H1 (cell line): ENCODE measurements around the gene CACNB2. TPM values are rescaled to one million over a fixed set of nuclear protein-coding genes. Genes with fewer than 3 reads are reported as not detected.

ENCODE experiments used
- CTCF ChIA-PET: fragments of 300-600 bp; sonication (Branson Sonifier 250); formaldehyde crosslinking; loops from one replicate; lab custom pipeline; 2021; ENCODE audit not compliant: partially characterized antibody; lab: Charles Lee
- POLR2A ChIA-PET: fragments of 300-600 bp; sonication (Branson Sonifier 250); formaldehyde crosslinking; loops from one replicate; lab custom pipeline; 2021; ENCODE audit warnings: inconsistent platforms; ENCODE audit not compliant: partially characterized antibody; lab: Charles Lee
- DNase-seq, 2 experiments: peaks; one replicate each; pipeline versions ENCODE4 v3.0.0 to v3.0.0-alpha.2; 2010 to 2022; ENCODE audit warnings: low spot score in 2 of 2, low read depth in 1 of 2, mixed read lengths in 1 of 2
- FAIRE-seq: peaks from 2 replicates; lab custom pipeline; 2011; peaks lifted over from hg19 to GRCh38; lab: Jason Lieb, UNC
- H2AFZ ChIP-seq: 2 replicates; pipeline ENCODE4 v1.8.1; 2012; ENCODE audit warnings: low read length, inconsistent platforms
- H2AK5ac ChIP-seq: 2 replicates; pipeline ENCODE4 v1.6.1; 2013; ENCODE audit warnings: low read depth, low read length
- H2BK120ac ChIP-seq: replicated peaks from 2 replicates; pipeline ENCODE3; 2013; ENCODE audit warnings: low read depth, low read length, inconsistent platforms
- H2BK12ac ChIP-seq: 2 replicates; pipeline ENCODE4 v1.6.1; 2013; ENCODE audit warnings: low read depth, low read length
- H2BK15ac ChIP-seq: 2 replicates; pipeline ENCODE4 v1.6.1; 2013; ENCODE audit warnings: low read length
- H2BK20ac ChIP-seq: 2 replicates; pipeline ENCODE4 v1.6.1; 2013; ENCODE audit warnings: low read length
- H2BK5ac ChIP-seq: 2 replicates; pipeline ENCODE4 v1.6.1; 2013; ENCODE audit warnings: low read depth, low read length
- H3K14ac ChIP-seq: 2 replicates; pipeline ENCODE4 v1.6.1; 2013; ENCODE audit warnings: inconsistent platforms; ENCODE audit not compliant: insufficient read length
- H3K18ac ChIP-seq: 2 replicates; pipeline ENCODE4 v1.6.1; 2013; ENCODE audit warnings: low read length; ENCODE audit errors: extremely low read depth
- H3K23ac ChIP-seq: 2 replicates; pipeline ENCODE4 v1.6.1; 2013; ENCODE audit warnings: inconsistent platforms; ENCODE audit not compliant: insufficient read length
- H3K23me2 ChIP-seq: 2 replicates; pipeline ENCODE4 v1.6.1; 2013; ENCODE audit warnings: low read depth, low read length
- H3K27ac ChIP-seq: 2 replicates; pipeline ENCODE4 v1.6.1; 2011; ENCODE audit warnings: low read depth, low read length, inconsistent platforms
- H3K27me3 ChIP-seq, 4 experiments: replicated peaks in 1 of 4; 1 replicate in 1 of 4; 2 replicates in 3 of 4; pipeline versions ENCODE4 v1.6.1 to v1.8.1; 2011 to 2013; ENCODE audit warnings: low read length in 3 of 4, mild to moderate bottlenecking in 3 of 4, inconsistent platforms in 2 of 4, mixed read lengths in 2 of 4, moderate library complexity in 1 of 4; ENCODE audit not compliant: control insufficient read depth in 3 of 4, insufficient read depth in 3 of 4; ENCODE audit errors: extremely low read depth in 1 of 4
- H3K36me3 ChIP-seq, 4 experiments: 2 replicates each; pipeline versions ENCODE4 v1.6.1 to v1.8.1; 2011 to 2013; ENCODE audit warnings: mild to moderate bottlenecking in 4 of 4, low read length in 3 of 4, moderate library complexity in 2 of 4, control low read depth in 1 of 4, inconsistent platforms in 1 of 4; ENCODE audit not compliant: insufficient read depth in 4 of 4, control insufficient read depth in 2 of 4
- H3K4ac ChIP-seq: replicated peaks from 2 replicates; pipeline ENCODE3; 2013; ENCODE audit warnings: low read length, low read depth, mixed read lengths, inconsistent platforms; ENCODE audit not compliant: insufficient read length
- H3K4me1 ChIP-seq, 4 experiments: replicated peaks in 1 of 4; 1 replicate in 1 of 4; 2 replicates in 3 of 4; pipeline versions ENCODE4 v1.6.1 to v1.8.1; 2011 to 2013; ENCODE audit warnings: low read length in 3 of 4, inconsistent platforms in 2 of 4, mixed read lengths in 1 of 4; ENCODE audit not compliant: insufficient read depth in 4 of 4, control insufficient read depth in 3 of 4
- H3K4me2 ChIP-seq, 2 experiments: 2 replicates each; pipeline versions ENCODE4 v1.6.1 to v1.8.1; 2011 to 2013; ENCODE audit warnings: low read depth in 2 of 2, low read length in 2 of 2, control low read depth in 1 of 2, inconsistent platforms in 1 of 2, mild to moderate bottlenecking in 1 of 2; ENCODE audit not compliant: insufficient read depth in 1 of 2
- H3K4me3 ChIP-seq, 4 experiments: fragments of 200-600, 300-600 bp in 1 of 4; sonication (generic), shearing (Covaris generic), sonication (Bioruptor Twin) in 1 of 4; 2 replicates each; pipeline versions ENCODE4 v1.5.1 to v1.8.1; 2011 to 2016; ENCODE audit warnings: low read length in 4 of 4, low read depth in 3 of 4, control low read depth in 2 of 4, inconsistent platforms in 2 of 4, mild to moderate bottlenecking in 2 of 4, mixed read lengths in 1 of 4, moderate library complexity in 1 of 4; ENCODE audit not compliant: insufficient read depth in 2 of 4; ENCODE audit errors: extremely low read depth in 1 of 4
- H3K56ac ChIP-seq: replicated peaks from 2 replicates; pipeline ENCODE3; 2013; ENCODE audit warnings: low read depth, mild to moderate bottlenecking, mixed read lengths, low read length, inconsistent platforms; ENCODE audit not compliant: insufficient read length
- H3K79me1 ChIP-seq: 2 replicates; pipeline ENCODE4 v1.6.1; 2013; ENCODE audit warnings: low read depth, low read length, control low read depth
- H3K79me2 ChIP-seq, 2 experiments: 2 replicates each; pipeline versions ENCODE4 v1.6.1 to v1.8.1; 2012 to 2013; ENCODE audit warnings: low read length in 2 of 2, mild to moderate bottlenecking in 2 of 2, inconsistent platforms in 1 of 2; ENCODE audit not compliant: insufficient read depth in 2 of 2, control insufficient read depth in 1 of 2
- H3K9ac ChIP-seq, 4 experiments: replicated peaks in 1 of 4; 1 replicate in 1 of 4; 2 replicates in 3 of 4; pipeline versions ENCODE4 v1.6.1 to v1.8.1; 2011 to 2013; ENCODE audit warnings: low read depth in 3 of 4, low read length in 3 of 4, control low read depth in 2 of 4, mild to moderate bottlenecking in 2 of 4, moderate library complexity in 2 of 4, inconsistent platforms in 1 of 4; ENCODE audit errors: extremely low read depth in 1 of 4
- H3K9me3 ChIP-seq, 2 experiments: 2 replicates each; pipeline versions ENCODE4 v1.6.1 to v1.8.1; 2012 to 2013; ENCODE audit warnings: mild to moderate bottlenecking in 2 of 2, moderate library complexity in 2 of 2, control low read depth in 1 of 2, inconsistent platforms in 1 of 2, low read depth in 1 of 2, low read length in 1 of 2, mixed read lengths in 1 of 2; ENCODE audit not compliant: insufficient read depth in 2 of 2
- H4K20me1 ChIP-seq, 2 experiments: replicated peaks in 1 of 2; 2 replicates each; pipeline versions ENCODE3 to v1.8.1; 2011 to 2013; ENCODE audit warnings: inconsistent platforms in 2 of 2, low read length in 2 of 2, mild to moderate bottlenecking in 1 of 2; ENCODE audit not compliant: insufficient read depth in 2 of 2, control insufficient read depth in 1 of 2
- H4K5ac ChIP-seq: 2 replicates; pipeline ENCODE4 v1.6.1; 2013; ENCODE audit warnings: low read length, low read depth, mixed read lengths, inconsistent platforms; ENCODE audit not compliant: insufficient read length
- H4K8ac ChIP-seq: 2 replicates; pipeline ENCODE4 v1.8.0; 2013; ENCODE audit warnings: mild to moderate bottlenecking, moderate library complexity, low read length, inconsistent platforms; ENCODE audit not compliant: insufficient read depth; ENCODE audit errors: extremely low read depth
- H4K91ac ChIP-seq: replicated peaks from 2 replicates; pipeline ENCODE3; 2013; ENCODE audit warnings: low read length, mixed read lengths, inconsistent platforms; ENCODE audit not compliant: insufficient read length
- BCL11A ChIP-seq, 2 experiments: IDR thresholded peaks; one replicate each; pipeline ENCODE4 v1.6.1; 2011; ENCODE audit warnings: low read depth in 2 of 2, low read length in 2 of 2, mild to moderate bottlenecking in 2 of 2
- CBX8 ChIP-seq: fragments of 300-800, 300-1000 bp; sonication (generic); IDR thresholded peaks from 2 replicates; pipeline ENCODE4 v1.7.1; 2016; ENCODE audit warnings: low read depth, low read length, borderline replicate concordance
- EGR1 ChIP-seq: IDR thresholded peaks from 2 replicates; pipeline ENCODE4 v1.6.1; 2011; ENCODE audit warnings: low read depth, low read length, borderline replicate concordance
- EP300 ChIP-seq, 2 experiments: IDR thresholded peaks; 1 replicate in 1 of 2; 2 replicates in 1 of 2; pipeline ENCODE4 v1.6.1; 2011 to 2012; ENCODE audit warnings: low read depth in 2 of 2, low read length in 2 of 2, mild to moderate bottlenecking in 2 of 2, borderline replicate concordance in 1 of 2, inconsistent platforms in 1 of 2, moderate library complexity in 1 of 2
- EZH2 ChIP-seq: fragments of 200-600 bp; sonication (generic); IDR thresholded peaks from 2 replicates; pipeline ENCODE4 v1.7.1; 2012; ENCODE audit warnings: low read depth, mild to moderate bottlenecking, moderate library complexity, low read length, inconsistent platforms; ENCODE audit not compliant: severe bottlenecking
- GABPA ChIP-seq: IDR thresholded peaks from 2 replicates; pipeline ENCODE4 v1.6.1; 2011; ENCODE audit warnings: mild to moderate bottlenecking, low read length, moderate library complexity, borderline replicate concordance; ENCODE audit not compliant: insufficient read depth
- HDAC2 ChIP-seq, 2 experiments: fragments of 300-600 bp in 1 of 2; sonication (generic) in 1 of 2; IDR thresholded peaks; 2 replicates each; pipeline ENCODE4 v1.6.1; 2011 to 2012; ENCODE audit warnings: low read depth in 2 of 2, low read length in 2 of 2, mild to moderate bottlenecking in 2 of 2, moderate library complexity in 2 of 2, borderline replicate concordance in 1 of 2, inconsistent platforms in 1 of 2
- RAD21 ChIP-seq, 2 experiments: IDR thresholded peaks in 1 of 2; conservative IDR thresholded peaks in 1 of 2; 2 replicates each; pipeline ENCODE4 v1.6.1; 2011; ENCODE audit warnings: low read depth in 2 of 2, low read length in 2 of 2, improper control_type of control experiment in 1 of 2, inconsistent platforms in 1 of 2, mild to moderate bottlenecking in 1 of 2, moderate library complexity in 1 of 2
- RNF2 ChIP-seq: fragments of 200-900, 300-1000 bp; sonication (generic); IDR thresholded peaks from 2 replicates; pipeline ENCODE4 v1.7.1; 2016; ENCODE audit warnings: borderline replicate concordance, low read depth, mild to moderate bottlenecking, antibody characterized with exemption, low read length; ENCODE audit not compliant: poor library complexity, severe bottlenecking; ENCODE audit errors: missing control alignments
- SRF ChIP-seq: IDR thresholded peaks from 2 replicates; pipeline ENCODE4 v1.6.1; 2011; ENCODE audit warnings: mild to moderate bottlenecking, low read depth, low read length, moderate library complexity
- TEAD4 ChIP-seq: IDR thresholded peaks from 2 replicates; pipeline ENCODE4 v1.6.1; 2012; ENCODE audit warnings: low read depth, low read length, inconsistent platforms, mixed read lengths
- ZNF274 ChIP-seq: IDR thresholded peaks from 2 replicates; pipeline ENCODE4 v1.7.0; 2012; ENCODE audit warnings: low read length, borderline replicate concordance; ENCODE audit errors: extremely low read depth
- WGBS, 2 experiments: shearing (Covaris generic) in 1 of 2; methylation state at CpG; one replicate each; pipeline versions ENCODE4 v1.1.6 to v1.1.7; 2013 to 2015; ENCODE audit warnings: low lambda C conversion rate in 2 of 2, mixed read lengths in 2 of 2, inconsistent platforms in 1 of 2, low coverage in 1 of 2, missing lambda C conversion rate in 1 of 2; ENCODE audit not compliant: insufficient replicate concordance in 2 of 2, insufficient coverage in 1 of 2, insufficient read length in 1 of 2; ENCODE audit errors: extremely low coverage in 1 of 2, missing lambda C conversion rate in 1 of 2; 5-methylcytosine and 5-hydroxymethylcytosine counted together
- polyA plus RNA-seq, 7 experiments: library from polyadenylated mRNA; depleted of rRNA in 3 of 7; stranded (reverse) in 5 of 7; unstranded in 2 of 7; fragments of >200 nt in 5 of 7; fragments of 200-250 nt in 2 of 7; gene quantifications; 1 replicate in 5 of 7; 2 replicates in 1 of 7; 4 replicates in 1 of 7; pipeline versions ENCODE4 v1.2.1 to v1.2.3, GENCODE V29; 2011 to 2013; ENCODE audit warnings: missing spikeins in 2 of 7, mixed read lengths in 2 of 7
- total RNA-seq: library from RNA; stranded (reverse); fragmentation: NEBNext Ultra II Directional; extraction: Animal tissue kit (Norgen Biotek cat#: 25700); gene quantifications from 2 replicates; pipeline ENCODE4 v1.2.1, GENCODE V29; 2021

CACNB2 gene
- total and polyA plus RNA-seq, 2 of the 8 experiments (the other 6 are each of a cell fraction or from before 2014, with no cell fraction given), result 2.4 to 3.2 TPM

- Histone ChIP-seq H4K5ac (no peak overlapping the region), H2AK5ac (no peak overlapping the region), H3K4me3 (no peak overlapping the region), H2BK15ac (no peak overlapping the region), H3K36me3 (no peaks in the 10 kb centered on the region), H3K23me2 (no peaks in the 10 kb centered on the region), H3K79me1 (peaks cover 4% of the 10 kb centered on the region; the same call in 1 of the 2 replicates), H3K14ac (no peak overlapping the region), H4K91ac (no peak overlapping the region), H4K8ac (no peak overlapping the region; the same call in 1 of the 2 replicates), H2BK12ac (no peak overlapping the region), H3K27me3 (no peaks in the 10 kb centered on the region), H4K20me1 (no peaks in the 10 kb centered on the region), H3K56ac (no peak overlapping the region), H3K9ac (no peak overlapping the region), H3K4me2 (no peak overlapping the region), H3K4ac (no peak overlapping the region), H3K9me3 (no peaks in the 10 kb centered on the region), H2BK120ac (no peak overlapping the region), H2BK5ac (no peak overlapping the region), H2AFZ (no peak overlapping the region), H3K18ac (no peak overlapping the region), H3K27ac (no peak overlapping the region), H3K79me2 (no peaks in the 10 kb centered on the region), H3K23ac (no peak overlapping the region), H3K4me1 (no peaks in the 10 kb centered on the region), H2BK20ac (no peak overlapping the region)
- POLR2A ChIA-PET, result no interaction called here
- DNase-seq (no peak), FAIRE-seq (no peak)
- CTCF ChIA-PET, result interaction anchor here (0.6 kb wide), 1 partner anchor 60 kb away, joined by 3 read pairs; no protein-coding TSS in a partner anchor
- WGBS, 2 experiments, result 92% methylated on average over 11 of the region's 11 CpGs; no CpG with 5 or more reads in 1 of the 2 experiments
- TF ChIP-seq ZNF274, result no peak
- no peak for TF ChIP-seq CBX8
- TF ChIP-seq BCL11A (IDR thresholded peaks at IDR 0.05; ENCODE audit: low read depth in 2 of 2, low read length in 2 of 2), result no peak
- no peak for TF ChIP-seq EP300 (IDR thresholded peaks at IDR 0.05; ENCODE audit: borderline replicate concordance in 1 of 2, low read depth in 2 of 2, low read length in 2 of 2)
- TF ChIP-seq GABPA, result no peak
- TF ChIP-seq EGR1, result no peak
- no peak for TF ChIP-seq RAD21 (IDR thresholded peaks at IDR 0.05 in 1 of 2, conservative IDR thresholded peaks at IDR 0.05 in 1 of 2; ENCODE audit: low read depth in 2 of 2, low read length in 2 of 2)
- TF ChIP-seq RNF2, result no peak
- no peak for TF ChIP-seq HDAC2 (IDR thresholded peaks at IDR 0.05; ENCODE audit: borderline replicate concordance in 1 of 2, low read depth in 2 of 2, low read length in 2 of 2)
- no peak for TF ChIP-seq TEAD4
- TF ChIP-seq SRF, result no peak
- no peak for TF ChIP-seq EZH2
Measured at GRCh38 chr10:18164748-18165361, 24.6 kb downstream of the CACNB2 start.
